Measurements from ENCODE around the gene ALG5. TPM values are rescaled to one million over a fixed set of nuclear protein-coding genes. Genes with fewer than 3 reads are reported as not detected.

ALG5 gene
- total and polyA plus RNA-seq, 4 donors = 23.4 to 67.4 (median 30.8) TPM

- DNase-seq (no peak), ATAC-seq (ENCODE audit: low FRiP score) (no peak)
- no peaks in the 10 kb centered on the region for H3K9me3 ChIP-seq (ENCODE audit: control insufficient read depth, low read length)
- no peak overlapping the region for H3K27ac ChIP-seq (ENCODE audit: low read depth in 1 of 2, low read length in 2 of 2)
- no peak overlapping the region for H3K4me3 ChIP-seq (ENCODE audit: low read length in 2 of 2)
- H3K4me1 ChIP-seq (ENCODE audit: control insufficient read depth in 1 of 2, insufficient read depth in 2 of 2, low read length in 2 of 2) = no peaks in the 10 kb centered on the region
- H3K27me3 ChIP-seq (ENCODE audit: control insufficient read depth in 1 of 2, insufficient read depth in 2 of 2, low read length in 1 of 2) = no peaks in the 10 kb centered on the region
- WGBS, 2 donors = 85 to 86% methylated on average over 5 of the region's 5 CpGs
- intact Hi-C loops (cut with DNase I) = no loop called here
- H3K36me3 ChIP-seq (ENCODE audit: control insufficient read depth in 1 of 2, insufficient read depth in 2 of 2, low read length in 1 of 2) = peaks cover 0 to 2% of the 10 kb centered on the region in 2 donors
These were observed 93.2 kb downstream of the ALG5 start for GRCh38 chr13:36905944-36906343.

GRCh38 chr13:36903925-36904595, 95.1 kb downstream of the ALG5 start:
- 91 to 92% methylated on average over 8 of the region's 8 CpGs for WGBS, 2 donors
- no peak for ATAC-seq (ENCODE audit: low FRiP score)

More at GRCh38 chr13:36903925-36904595, 95.1 kb downstream of the ALG5 start:
- no peak overlapping the region for H3K27ac ChIP-seq (ENCODE audit: low read depth in 1 of 2, low read length in 2 of 2)
- H3K36me3 ChIP-seq (ENCODE audit: control insufficient read depth in 1 of 2, insufficient read depth in 2 of 2, low read length in 1 of 2) = peaks cover 0 to 2% of the 10 kb centered on the region in 2 donors
- DNase-seq = no peak
- H3K4me3 ChIP-seq (ENCODE audit: low read length in 2 of 2) = no peak overlapping the region
- no peaks in the 10 kb centered on the region for H3K27me3 ChIP-seq (ENCODE audit: control insufficient read depth in 1 of 2, insufficient read depth in 2 of 2, low read length in 1 of 2)
- intact Hi-C loops (cut with DNase I) = no loop called here
- H3K9me3 ChIP-seq (ENCODE audit: control insufficient read depth, low read length) = no peaks in the 10 kb centered on the region
- H3K4me1 ChIP-seq (ENCODE audit: control insufficient read depth in 1 of 2, insufficient read depth in 2 of 2, low read length in 2 of 2) = no peaks in the 10 kb centered on the region

Other genes with a start within 250 kb of the ALG5 start
- 1 to 10 TPM; 6.2 to 6.8 TPM for gene RFXAP, start 180.1 kb downstream of the ALG5 start, total RNA-seq
- gene RFXAP, start 180.1 kb downstream of the ALG5 start, polyA plus RNA-seq = 1 to 10 TPM; 1.6 to 5.3 TPM
- gene SMAD9, start 79.1 kb downstream of the ALG5 start, total RNA-seq = 10 to 100 TPM; 48.9 to 50.8 TPM
- 10 to 100 TPM in 1 of 2 donors, 1 to 10 TPM in 1; 8.3 to 12.8 TPM for gene SMAD9, start 79.1 kb downstream of the ALG5 start, polyA plus RNA-seq
- gene EXOSC8, start 1.4 kb upstream of the ALG5 start, total RNA-seq = 10 to 100 TPM; 24.8 to 28.0 TPM
- 10 to 100 TPM; 24.4 to 41.6 TPM for gene EXOSC8, start 1.4 kb upstream of the ALG5 start, polyA plus RNA-seq
- 10 to 100 TPM; 48.4 to 65.1 TPM for gene SUPT20H, start 60.3 kb upstream of the ALG5 start, total RNA-seq
- gene SUPT20H, start 60.3 kb upstream of the ALG5 start, polyA plus RNA-seq = 10 to 100 TPM; 11.4 to 35.8 TPM
- not detected for gene CSNK1A1L, start 106.3 kb upstream of the ALG5 start, total RNA-seq
- not detected for gene CSNK1A1L, start 106.3 kb upstream of the ALG5 start, polyA plus RNA-seq